ENCODE data around the gene LAMB4. TPM values are rescaled to one million over a fixed set of nuclear protein-coding genes. Genes with fewer than 3 reads are reported as not detected.
A peak's percentile ranks its signal among the peaks of the same experiment; 100 is the strongest.

The LAMB4 gene
- total RNA-seq, 6 experiments from 2014 or later, result not detected

DNA sequence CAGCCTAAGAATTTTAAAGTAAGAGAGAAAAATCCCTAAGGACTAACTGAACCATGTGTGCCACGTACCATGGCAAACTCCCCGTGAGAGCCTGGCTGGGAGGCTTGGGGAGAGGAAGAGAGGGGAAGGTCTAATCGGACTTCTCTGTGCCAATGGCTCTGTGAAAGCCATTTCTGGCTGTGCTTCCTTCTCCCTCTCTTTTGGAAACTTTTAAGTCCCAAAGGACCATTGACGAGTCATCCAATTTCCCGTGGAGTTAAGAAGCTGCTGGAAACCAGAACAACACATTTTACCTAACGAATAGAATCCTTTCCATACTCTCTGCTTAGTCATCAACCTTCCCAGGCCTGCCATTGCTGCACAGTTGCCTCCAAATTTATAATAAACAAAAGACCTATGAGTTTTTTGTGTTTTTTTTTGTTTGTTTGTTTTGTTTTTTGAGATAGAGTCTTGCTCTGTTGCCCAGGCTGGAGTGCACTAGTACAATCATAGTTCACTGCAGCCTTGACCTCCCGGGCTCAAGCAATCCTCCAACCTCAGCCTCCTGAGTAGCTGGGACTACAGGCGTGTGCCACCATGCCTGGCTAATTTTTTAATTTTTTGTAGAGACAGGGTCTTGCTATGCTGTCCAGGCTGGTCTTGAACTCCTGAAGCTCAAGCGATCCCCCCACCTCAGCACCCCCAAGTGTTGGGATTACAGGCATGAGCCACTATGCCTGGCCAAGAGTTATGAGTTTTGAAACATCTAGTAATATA, 140.4 kb downstream of the LAMB4 start:
- Histone ChIP-seq H3K36me3 (peaks cover 0 to 2% (median 0%) of the 10 kb centered on the region in 4 donors), H3K27ac (no peak overlapping the region), H3K4me3 (no peak overlapping the region), H3K27me3 (no peaks in the 10 kb centered on the region), H3K9me3 (no peaks in the 10 kb centered on the region), H3K4me1 (no peaks in the 10 kb centered on the region)
- no peak for TF ChIP-seq POLR2A (IDR thresholded peaks at IDR 0.05)
- TF ChIP-seq, protein P1, sequence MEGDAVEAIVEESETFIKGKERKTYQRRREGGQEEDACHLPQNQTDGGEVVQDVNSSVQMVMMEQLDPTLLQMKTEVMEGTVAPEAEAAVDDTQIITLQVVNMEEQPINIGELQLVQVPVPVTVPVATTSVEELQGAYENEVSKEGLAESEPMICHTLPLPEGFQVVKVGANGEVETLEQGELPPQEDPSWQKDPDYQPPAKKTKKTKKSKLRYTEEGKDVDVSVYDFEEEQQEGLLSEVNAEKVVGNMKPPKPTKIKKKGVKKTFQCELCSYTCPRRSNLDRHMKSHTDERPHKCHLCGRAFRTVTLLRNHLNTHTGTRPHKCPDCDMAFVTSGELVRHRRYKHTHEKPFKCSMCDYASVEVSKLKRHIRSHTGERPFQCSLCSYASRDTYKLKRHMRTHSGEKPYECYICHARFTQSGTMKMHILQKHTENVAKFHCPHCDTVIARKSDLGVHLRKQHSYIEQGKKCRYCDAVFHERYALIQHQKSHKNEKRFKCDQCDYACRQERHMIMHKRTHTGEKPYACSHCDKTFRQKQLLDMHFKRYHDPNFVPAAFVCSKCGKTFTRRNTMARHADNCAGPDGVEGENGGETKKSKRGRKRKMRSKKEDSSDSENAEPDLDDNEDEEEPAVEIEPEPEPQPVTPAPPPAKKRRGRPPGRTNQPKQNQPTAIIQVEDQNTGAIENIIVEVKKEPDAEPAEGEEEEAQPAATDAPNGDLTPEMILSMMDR (IDR thresholded peaks at IDR 0.05), result no peak
- 68% methylated on average over 9 of the region's 9 CpGs for WGBS (ENCODE audit: insufficient coverage, low coverage, low lambda C conversion rate, missing lambda C conversion rate)
- DNase-seq (no peak), ATAC-seq (no peak)
- intact Hi-C loops (cut with DNase I), result no loop called here

DNA sequence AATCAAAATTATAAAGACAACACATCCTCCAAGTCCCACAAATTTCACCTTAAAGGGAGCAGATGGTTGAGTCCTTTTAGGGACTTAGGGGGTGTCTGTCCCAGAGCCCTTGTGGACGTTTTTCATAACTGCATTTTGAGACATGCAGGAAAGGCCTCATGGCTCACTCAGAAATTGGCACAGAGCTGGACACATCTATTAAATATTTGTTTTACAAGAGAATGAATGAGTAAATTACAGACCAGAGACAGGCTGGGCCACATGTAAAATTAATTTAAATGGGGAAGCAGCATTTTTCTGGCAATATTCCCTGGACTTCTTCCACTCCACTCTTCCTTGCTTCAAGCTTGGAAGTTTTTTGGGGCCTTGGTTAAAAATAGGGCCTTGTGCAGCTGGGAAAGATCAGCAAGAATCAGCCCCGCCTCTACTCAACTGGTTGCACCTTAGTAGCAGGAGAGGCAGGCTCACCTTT, 147.2 kb downstream of the LAMB4 start:
- 69% methylated on average over 2 of the region's 2 CpGs for WGBS (ENCODE audit: insufficient coverage, low coverage, low lambda C conversion rate, missing lambda C conversion rate)
- intact Hi-C loops (cut with DNase I), result no loop called here
- no peak for DNase-seq
- TF ChIP-seq, protein P1 (IDR thresholded peaks at IDR 0.05), result peak in 1 of 4 donors; percentile 16
- no peak for TF ChIP-seq POLR2A (IDR thresholded peaks at IDR 0.05)
- no peaks in the 10 kb centered on the region for H3K9me3 ChIP-seq
- H3K4me1 ChIP-seq, result no peaks in the 10 kb centered on the region
- H3K27me3 ChIP-seq, result no peaks in the 10 kb centered on the region
- H3K27ac ChIP-seq, result no peak overlapping the region
- no peak for ATAC-seq
- H3K4me3 ChIP-seq, result no peak overlapping the region
- H3K36me3 ChIP-seq, result peaks cover 0 to 4% (median 0%) of the 10 kb centered on the region in 4 donors

DNA sequence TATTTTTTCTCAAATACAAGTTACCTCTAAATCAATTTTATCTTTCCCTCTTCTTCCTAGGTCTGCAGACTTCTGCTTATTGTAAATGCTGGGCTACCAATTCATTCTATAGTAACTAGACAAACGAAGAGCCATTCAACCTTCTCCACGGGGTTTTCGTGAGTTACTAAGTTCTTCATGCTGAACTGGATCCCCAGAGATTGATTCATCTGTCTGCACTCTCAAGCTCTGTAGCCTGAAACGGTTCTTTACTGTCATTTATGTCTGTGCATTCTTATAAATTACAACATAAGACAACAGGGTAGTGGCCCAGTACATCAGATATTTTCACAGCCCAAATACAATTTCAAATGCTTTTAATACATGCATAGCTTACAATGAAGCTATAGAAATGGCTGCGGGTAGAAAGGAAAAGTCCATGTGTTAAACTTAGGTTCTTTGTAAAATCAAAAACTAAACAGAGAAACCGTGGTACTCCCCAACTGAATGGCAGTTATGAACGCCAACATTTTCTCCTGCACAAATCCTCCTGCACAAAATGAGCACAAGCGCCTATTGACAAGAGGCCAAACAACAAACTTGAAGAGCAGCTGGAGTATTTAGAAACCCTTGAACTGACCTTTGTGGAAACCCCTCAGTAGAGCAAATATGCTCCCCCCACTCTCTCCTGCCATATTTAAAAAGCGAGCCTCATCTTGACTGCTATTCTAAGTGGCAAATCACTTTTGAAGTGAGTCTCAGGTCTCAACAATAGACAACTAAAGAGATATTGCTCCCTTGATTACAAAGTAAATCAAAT, 147.9 kb downstream of the LAMB4 start:
- 64% methylated on average over 9 of the region's 9 CpGs for WGBS (ENCODE audit: insufficient coverage, low coverage, low lambda C conversion rate, missing lambda C conversion rate)
- TF ChIP-seq, protein P1 (IDR thresholded peaks at IDR 0.05), result no peak
- no peak for TF ChIP-seq POLR2A (IDR thresholded peaks at IDR 0.05)
- H3K4me3 ChIP-seq, result no peak overlapping the region
- no peak overlapping the region for H3K27ac ChIP-seq
- ATAC-seq (no peak), DNase-seq (no peak)
- intact Hi-C loops (cut with DNase I), result no loop called here
- H3K27me3 ChIP-seq, result no peaks in the 10 kb centered on the region
- H3K9me3 ChIP-seq, result no peaks in the 10 kb centered on the region
- H3K4me1 ChIP-seq, result no peaks in the 10 kb centered on the region
- peaks cover 0 to 4% (median 0%) of the 10 kb centered on the region in 4 donors for H3K36me3 ChIP-seq

DNA sequence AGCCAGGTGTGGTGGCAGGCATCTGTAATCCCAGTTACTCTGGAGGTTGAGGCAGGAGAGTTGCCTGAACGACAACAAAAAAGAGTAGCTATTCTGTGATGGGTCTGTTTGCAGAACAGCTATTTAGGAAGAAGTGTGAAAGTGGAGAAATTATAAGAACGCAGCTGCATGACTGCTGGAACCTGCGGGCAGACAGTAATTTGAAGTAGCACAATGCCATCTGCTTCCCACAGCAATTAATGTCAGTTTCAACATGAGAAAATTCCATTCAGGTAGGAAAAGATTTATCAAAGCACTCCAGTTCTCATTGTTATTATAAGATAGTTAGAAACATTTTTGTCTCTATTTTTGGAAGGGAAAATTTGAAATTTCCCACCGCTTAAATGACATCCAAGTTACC, 148.7 kb downstream of the LAMB4 start:
- Histone ChIP-seq H3K36me3 (peaks cover 0 to 4% (median 0%) of the 10 kb centered on the region in 4 donors), H3K9me3 (no peaks in the 10 kb centered on the region), H3K4me1 (no peaks in the 10 kb centered on the region), H3K27me3 (no peaks in the 10 kb centered on the region), H3K4me3 (no peak overlapping the region), H3K27ac (no peak overlapping the region)
- TF ChIP-seq, protein P1 (IDR thresholded peaks at IDR 0.05), result no peak
- no peak for TF ChIP-seq POLR2A (IDR thresholded peaks at IDR 0.05)
- DNase-seq, result no peak
- no peak for ATAC-seq
- 47% methylated on average over 3 of the region's 4 CpGs for WGBS (ENCODE audit: insufficient coverage, low coverage, low lambda C conversion rate, missing lambda C conversion rate)
- intact Hi-C loops (cut with DNase I), result no loop called here
